ENCODE results near the gene PPP1R9A.

Gene PPP1R9A

DNA sequence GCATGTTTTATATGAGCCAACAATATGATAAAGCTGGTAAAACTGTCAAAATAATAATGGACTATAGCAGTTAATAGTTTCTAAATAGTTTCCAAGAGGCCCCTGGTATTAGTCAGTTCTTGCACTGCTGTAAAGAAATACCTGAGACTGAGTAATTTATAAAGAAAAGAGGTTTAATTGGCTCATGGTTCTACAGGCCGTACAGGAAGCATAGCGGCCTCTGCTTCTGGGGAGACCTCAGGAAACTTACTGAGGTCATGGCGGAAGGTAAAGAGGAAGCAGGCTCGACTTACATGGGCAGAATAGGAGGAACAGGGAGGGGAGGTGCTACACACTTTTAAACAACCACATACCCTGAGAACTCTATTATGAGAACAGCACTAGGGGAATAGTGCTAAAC is 104.6 kb downstream of the PPP1R9A start:
- intact Hi-C loops (cut with DNase I), result no loop called here
- DNase-seq, result no peak

DNA sequence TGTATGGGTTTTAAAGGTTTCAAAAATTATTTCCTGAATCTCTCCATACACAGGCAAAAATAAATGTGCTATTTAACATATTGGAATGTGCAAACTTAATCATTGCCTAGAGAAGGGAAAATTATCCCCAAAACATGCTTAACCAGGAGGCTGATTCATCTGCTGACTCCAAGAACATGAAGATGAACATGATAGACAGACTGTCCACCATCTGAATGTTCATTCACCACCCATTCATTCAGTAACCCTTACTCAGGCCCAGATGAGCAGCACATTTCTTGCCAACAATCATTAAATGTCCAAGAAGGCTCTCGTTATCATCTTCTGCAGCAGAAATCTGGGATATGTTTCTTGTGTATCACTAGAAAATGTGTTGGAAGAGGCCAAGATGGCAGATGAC is 110.6 kb downstream of the PPP1R9A start:
- no peak for DNase-seq
- intact Hi-C loops (cut with DNase I), result no loop called here

DNA sequence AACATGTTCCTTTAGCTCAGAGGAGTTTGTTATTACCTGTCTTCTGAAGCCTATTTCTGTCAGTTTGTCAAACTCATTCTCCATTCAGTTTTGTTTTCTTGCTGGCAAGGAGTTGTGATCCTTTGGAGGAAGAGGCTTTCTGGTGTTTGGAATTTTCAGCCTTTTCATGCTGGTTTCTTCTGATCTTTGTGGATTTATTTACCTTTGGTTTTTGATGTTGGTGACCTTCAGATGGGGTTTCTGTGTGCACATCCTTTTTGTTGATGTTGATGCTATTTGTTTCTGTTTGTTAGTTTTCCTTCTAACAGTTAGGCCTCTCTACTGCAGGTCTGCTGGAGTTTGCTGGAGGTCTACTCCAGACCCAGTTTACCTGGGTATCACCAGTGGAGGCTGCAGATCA is 118.6 kb downstream of the PPP1R9A start:
- intact Hi-C loops (cut with DNase I), result no loop called here
- no peak for DNase-seq

DNA sequence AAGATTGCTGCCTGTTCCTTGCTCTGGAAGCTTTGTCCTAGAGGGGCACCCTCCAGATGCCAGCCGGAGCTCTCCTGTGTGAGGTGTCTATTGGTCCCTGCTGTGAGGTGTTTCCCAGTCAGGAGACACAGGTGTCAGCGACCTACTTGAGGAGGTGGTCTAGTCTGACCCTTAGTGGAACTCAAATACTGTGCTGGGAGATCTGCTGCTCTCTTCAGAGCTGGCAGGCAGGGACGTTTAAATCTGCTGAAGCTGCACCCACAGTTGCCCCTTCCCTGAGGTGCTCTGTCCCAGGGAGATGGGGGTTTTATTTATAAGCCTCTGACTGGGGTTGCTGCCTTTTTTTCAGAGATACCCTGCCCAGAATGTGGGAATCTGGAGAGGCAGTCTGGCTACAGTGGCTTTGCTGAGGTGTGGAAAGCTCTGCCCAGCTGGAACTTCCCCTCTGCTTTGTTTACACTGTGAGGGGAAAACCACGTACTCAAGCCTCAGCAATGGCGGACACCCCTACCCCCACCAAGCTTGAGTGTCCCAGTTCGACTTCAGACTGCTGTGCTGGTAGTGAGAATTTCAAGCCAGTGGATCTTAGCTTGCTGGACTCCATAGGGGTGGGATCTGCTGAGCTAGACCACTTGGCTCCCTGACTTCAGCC is 119.2 kb downstream of the PPP1R9A start:
- no peak for DNase-seq
- intact Hi-C loops (cut with DNase I), result no loop called here

DNA sequence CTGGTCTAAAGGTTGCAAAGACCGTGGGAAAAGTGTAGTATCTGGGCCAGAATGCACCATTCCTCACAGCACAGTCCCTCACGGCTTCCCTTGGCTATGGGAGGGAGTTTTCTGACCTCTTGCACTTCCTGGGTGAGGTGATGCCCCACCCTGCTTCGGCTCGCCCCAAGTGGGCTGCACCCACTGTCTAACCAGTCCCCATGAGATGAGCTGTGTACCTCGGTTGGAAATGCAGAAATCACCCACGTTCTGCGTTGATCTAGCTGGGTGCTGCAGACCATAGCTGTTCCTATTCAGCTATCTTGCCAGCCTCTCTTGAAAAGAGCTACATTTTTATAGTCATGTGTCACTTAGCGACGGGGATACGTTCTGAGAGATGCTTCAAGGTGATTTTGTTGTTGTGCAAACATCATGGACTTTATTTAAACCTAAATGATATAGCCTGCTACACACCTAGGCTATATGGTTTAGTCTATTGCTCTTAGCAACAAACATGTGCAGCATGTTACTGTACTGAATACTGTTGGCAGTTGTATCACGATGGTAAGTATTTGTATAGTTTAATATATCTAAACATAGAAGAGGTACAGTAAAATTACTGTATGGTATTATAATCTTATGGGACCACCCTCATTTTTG is 120.0 kb downstream of the PPP1R9A start:
- intact Hi-C loops (cut with DNase I), result no loop called here

DNA sequence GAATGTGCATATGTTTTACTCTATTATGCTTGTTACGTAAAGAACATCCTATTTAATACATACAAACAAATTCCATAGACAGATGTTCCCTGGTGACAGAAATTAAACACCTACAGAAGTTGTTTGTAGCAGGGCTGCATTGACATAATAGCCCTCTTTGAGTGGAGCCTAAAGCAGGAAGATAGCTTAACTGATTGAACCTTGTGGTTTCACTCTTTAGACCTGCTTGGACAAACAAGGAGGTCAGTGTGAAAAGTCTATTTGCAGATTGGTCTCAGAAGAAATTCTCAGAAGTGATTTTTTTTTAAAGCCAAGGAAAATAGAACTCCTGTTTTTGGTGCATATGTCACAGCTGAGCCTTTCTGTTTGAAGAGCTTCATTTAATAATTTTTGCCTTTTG is 121.3 kb downstream of the PPP1R9A start:
- no peak for DNase-seq

More for the DNA sequence above, 120.0 kb downstream of the PPP1R9A start:
- no peak for DNase-seq

GRCh38 chr7:95035295-95035694 is 127.9 kb downstream of the PPP1R9A start:
- no peak for DNase-seq
- intact Hi-C loops (cut with DNase I), result no loop called here

More for the DNA sequence above, 121.3 kb downstream of the PPP1R9A start:
- intact Hi-C loops (cut with DNase I), result no loop called here

DNA sequence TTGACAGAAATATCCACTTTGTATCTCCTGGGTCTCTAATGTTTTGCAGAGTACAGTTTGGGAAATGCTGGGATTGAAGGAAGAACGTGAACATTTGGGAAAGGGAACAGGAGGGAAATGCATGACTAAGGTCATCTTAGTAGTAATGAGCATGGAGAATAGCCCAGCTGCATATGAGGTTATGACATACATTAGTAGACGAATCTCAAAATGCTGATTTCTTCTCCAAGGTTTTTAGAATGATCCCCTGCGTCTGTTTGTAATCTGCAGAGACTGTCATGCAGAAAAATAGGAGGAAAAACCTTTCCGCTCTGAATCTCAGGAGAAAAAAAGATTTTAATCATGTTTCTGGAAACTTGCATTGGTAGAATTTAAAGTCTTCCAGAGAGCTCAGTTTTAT is 133.6 kb downstream of the PPP1R9A start:
- DNase-seq, result no peak
- intact Hi-C loops (cut with DNase I), result loop anchor here (5.0 to 10.0 kb wide), 2 partner anchors 129 to 386 kb away; partner anchors contain the start of gene SGCE

DNA sequence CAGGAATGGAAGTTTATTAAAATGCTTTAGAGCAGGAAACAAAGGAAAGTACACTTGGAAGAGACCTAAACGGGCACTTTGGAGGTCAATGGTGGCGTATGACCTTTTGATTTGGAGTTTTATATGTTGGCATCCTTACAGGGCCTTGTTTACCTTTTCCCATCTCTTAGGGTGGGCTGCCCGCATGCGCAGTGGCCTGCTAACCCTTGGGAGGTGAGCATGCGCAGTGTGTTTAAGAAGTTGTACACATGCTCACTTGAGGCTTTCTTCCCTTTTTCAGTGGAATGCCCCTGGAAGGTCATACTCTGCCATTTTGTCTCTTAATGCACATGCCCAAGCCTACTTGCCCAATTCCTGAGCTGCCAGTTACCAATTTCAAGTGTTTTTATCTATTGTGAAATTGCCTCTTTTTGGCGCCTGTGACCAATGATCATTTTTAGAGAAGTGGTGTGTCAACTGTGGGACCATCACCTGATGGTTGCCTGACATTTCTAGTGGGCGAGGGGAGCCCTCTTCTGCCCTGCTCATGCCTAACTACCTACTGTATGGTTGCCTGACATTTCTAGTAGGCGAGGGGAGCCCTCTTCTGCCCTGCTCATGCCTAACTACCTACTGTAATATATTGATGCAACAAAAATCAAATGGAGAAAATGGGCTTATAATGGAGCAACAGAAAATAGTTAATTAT is 138.0 kb downstream of the PPP1R9A start:
- intact Hi-C loops (cut with DNase I), result loop anchor here (2.0 to 10.0 kb wide), 3 partner anchors 152 to 597 kb away; partner anchors contain the start of gene SGCE
- DNase-seq, result peak in 6 of 10 donors; percentile 17 to 92 (median 56)

- peak in 1 of 10 donors; percentile 15 for DNase-seq
- intact Hi-C loops (cut with DNase I), result loop anchor here (5.0 to 10.0 kb wide), 2 partner anchors 151 to 392 kb away; partner anchors contain the start of gene SGCE
Measured at GRCh38 chr7:95046494-95047240, 139.3 kb downstream of the PPP1R9A start.

GRCh38 chr7:95047291-95047690 is 139.9 kb downstream of the PPP1R9A start:
- intact Hi-C loops (cut with DNase I), result loop anchor here (5.0 to 10.0 kb wide), 2 partner anchors 150 to 392 kb away; partner anchors contain the start of gene SGCE
- no peak for DNase-seq

DNA sequence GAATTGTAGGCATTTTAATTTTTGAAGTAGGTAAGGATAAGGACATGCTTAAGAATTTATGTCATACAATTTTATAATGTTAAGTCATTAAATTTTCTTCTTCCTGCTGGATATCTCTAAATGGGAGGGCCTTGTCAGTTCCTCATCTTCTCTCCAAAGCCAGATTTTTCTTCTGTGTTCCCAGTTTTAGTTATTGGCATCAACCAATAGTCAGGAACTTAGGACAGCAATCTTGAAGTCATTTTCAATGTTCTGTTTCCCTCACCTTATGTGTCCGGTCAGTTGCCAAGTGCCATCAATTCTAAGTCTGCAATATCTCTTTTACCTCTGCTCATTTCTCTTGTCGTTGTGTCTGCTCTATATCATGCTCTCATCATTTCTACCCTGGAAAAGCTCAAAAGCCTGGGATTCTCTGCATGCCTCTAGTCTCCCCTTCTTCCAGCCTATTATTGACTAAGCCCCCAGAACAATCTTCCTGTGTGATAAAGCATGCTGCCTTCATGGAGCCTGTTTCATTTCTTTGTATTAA is 145.2 kb downstream of the PPP1R9A start:
- intact Hi-C loops (cut with DNase I), result no loop called here
- DNase-seq, result no peak

DNA sequence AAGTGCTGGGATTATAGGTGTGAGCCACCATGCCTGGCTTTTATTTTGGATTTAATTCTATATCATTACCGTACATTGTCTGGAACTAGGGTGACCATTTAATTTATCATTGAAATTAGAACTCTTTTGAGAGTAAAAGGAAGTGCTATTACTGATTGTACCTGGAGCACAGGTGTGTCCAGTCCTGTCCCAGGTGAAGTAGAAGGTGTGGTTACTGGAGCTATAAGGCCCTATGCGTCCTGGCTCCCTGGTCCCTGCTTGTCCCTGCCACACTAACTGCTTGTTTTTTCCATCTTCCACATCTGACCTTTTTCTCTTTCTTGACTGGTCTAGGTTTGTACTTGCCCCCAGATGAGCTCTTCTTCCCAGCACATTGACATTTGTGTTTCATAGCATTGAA is 147.0 kb downstream of the PPP1R9A start:
- no peak for DNase-seq
- intact Hi-C loops (cut with DNase I), result no loop called here

DNA sequence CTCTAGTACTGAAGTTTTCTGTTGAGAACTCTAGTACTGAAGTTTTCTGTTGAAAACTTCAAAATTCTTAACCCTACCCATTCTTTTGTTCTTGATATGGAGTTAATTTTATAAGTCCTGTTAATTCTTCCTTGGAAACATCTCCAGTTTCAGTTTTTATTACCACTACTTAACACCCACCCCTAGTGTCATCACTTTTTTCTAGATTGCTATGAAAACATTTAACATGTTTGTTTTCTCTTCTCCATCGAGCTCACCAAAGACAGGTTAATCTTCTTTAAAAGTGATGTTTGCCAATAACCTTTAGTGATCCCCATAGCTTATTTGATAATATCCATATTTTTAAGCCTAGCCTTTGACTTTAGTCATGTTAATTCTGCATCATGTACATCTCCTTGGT is 147.9 kb downstream of the PPP1R9A start:
- no peak for DNase-seq
- intact Hi-C loops (cut with DNase I), result no loop called here

DNA sequence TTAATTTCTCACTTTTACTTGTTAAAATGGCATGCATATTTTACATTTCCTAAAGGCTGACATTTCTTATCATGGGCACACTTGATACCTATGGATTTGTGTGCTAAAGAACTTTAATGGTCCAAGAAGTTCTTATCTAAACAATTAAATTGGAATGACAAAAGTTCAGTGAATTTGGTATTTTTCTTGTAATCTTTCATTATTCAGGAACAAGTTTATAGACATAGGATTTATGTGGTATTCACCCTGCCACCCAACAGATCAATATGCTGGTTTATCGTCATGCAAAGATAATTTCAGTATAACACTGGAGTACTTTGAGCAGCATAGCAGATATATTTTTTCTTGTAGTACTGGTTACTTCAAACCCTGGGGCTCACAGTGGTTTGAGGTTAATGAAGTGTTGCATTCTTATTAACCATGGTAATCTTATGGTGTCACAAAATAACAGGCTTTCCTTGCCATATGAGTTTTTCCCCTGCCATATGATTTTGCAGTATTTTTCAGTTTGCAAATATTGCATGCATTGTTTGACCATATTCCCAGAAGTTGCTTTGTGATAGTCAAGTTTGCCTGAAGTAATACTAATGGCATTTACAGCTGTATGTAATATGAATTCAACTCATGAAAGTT is 148.8 kb downstream of the PPP1R9A start:
- intact Hi-C loops (cut with DNase I), result no loop called here

GRCh38 chr7:95056901-95057300 is 149.5 kb downstream of the PPP1R9A start:
- no peak for DNase-seq
- intact Hi-C loops (cut with DNase I), result no loop called here

More for the DNA sequence above, 148.8 kb downstream of the PPP1R9A start:
- no peak for DNase-seq

- intact Hi-C loops (cut with DNase I), result no loop called here
- DNase-seq, result peak in 2 of 10 donors; percentile 10 to 14
Measured at GRCh38 chr7:95059842-95060313, 152.5 kb downstream of the PPP1R9A start.

GRCh38 chr7:95062901-95063300 is 155.5 kb downstream of the PPP1R9A start:
- intact Hi-C loops (cut with DNase I), result no loop called here
- peak in 1 of 10 donors; percentile 68 for DNase-seq

- no peak for DNase-seq
- intact Hi-C loops (cut with DNase I), result no loop called here
Measured at GRCh38 chr7:95066737-95067530, 159.5 kb downstream of the PPP1R9A start.
